IPS DF 6.9 (cell line): ENCODE results near the gene GABBR1.
"Not testable (repeated sequence)": the region's sequence is repeated elsewhere in the genome, so short reads cannot be mapped to it uniquely, and the experiment has no call there.

ENCODE experiments used
- DNase-seq: peaks from one replicate; pipeline ENCODE4 v3.0.0-alpha.2; 2013; ENCODE audit warnings: low read depth, low spot score
- H3K27ac ChIP-seq: one replicate; pipeline ENCODE4 v1.5.1; 2013; ENCODE audit warnings: low read length, control low read depth
- H3K27me3 ChIP-seq: 2 replicates; pipeline ENCODE4 v1.6.1; 2013; ENCODE audit warnings: mild to moderate bottlenecking, low read length; ENCODE audit not compliant: control insufficient read depth, insufficient read depth
- H3K36me3 ChIP-seq: 2 replicates; pipeline ENCODE4 v1.6.1; 2013; ENCODE audit warnings: low read length; ENCODE audit not compliant: control insufficient read depth, insufficient read depth
- H3K4me1 ChIP-seq: 2 replicates; pipeline ENCODE4 v1.6.1; 2013; ENCODE audit warnings: low read length; ENCODE audit not compliant: control insufficient read depth, insufficient read depth
- H3K4me3 ChIP-seq: 2 replicates; pipeline ENCODE4 v1.5.1; 2013; ENCODE audit warnings: mild to moderate bottlenecking, low read length
- H3K9me3 ChIP-seq: 2 replicates; pipeline ENCODE4 v1.6.1; 2013; ENCODE audit warnings: low read length, inconsistent platforms; ENCODE audit not compliant: control insufficient read depth, insufficient read depth
- WGBS: extraction: QIAGEN DNeasy Blood & Tissue Kit; methylation state at CpG from one replicate; pipeline ENCODE4 v1.1.7; 2013; ENCODE audit warnings: mixed read lengths, missing lambda C conversion rate; ENCODE audit not compliant: insufficient read length, insufficient coverage; 5-methylcytosine and 5-hydroxymethylcytosine counted together

Gene GABBR1

GRCh38 chr6:29672116-29672515, 39.1 kb upstream of the GABBR1 start:
- WGBS, result no CpG with 5 or more reads among the region's 5 CpGs
- not testable (repeated sequence) for H3K4me1 ChIP-seq, H3K9me3 ChIP-seq, H3K4me3 ChIP-seq, H3K27me3 ChIP-seq, H3K27ac ChIP-seq, DNase-seq, H3K36me3 ChIP-seq

DNA sequence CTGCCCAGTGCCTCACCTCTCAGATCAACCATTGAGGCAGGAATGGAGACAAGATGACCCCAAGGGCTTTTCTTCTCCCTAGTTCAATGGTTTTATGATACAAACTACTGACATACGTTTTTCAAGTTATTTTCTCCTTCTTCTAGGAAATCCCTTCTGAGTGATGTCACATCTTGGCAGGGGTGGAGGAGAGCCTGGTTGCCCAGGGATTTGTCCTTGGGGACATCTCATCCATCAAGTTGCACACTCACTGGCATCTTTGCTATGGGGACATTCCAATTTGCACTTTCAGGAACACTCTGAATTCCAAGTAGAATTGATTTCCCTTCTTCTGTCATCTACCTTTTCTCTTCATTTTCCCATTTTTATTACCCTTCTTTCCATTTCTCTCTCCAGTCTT, 38.0 kb upstream of the GABBR1 start:
- WGBS, result no CpG with 5 or more reads among the region's 1 CpG
- no peak overlapping the region for H3K4me3 ChIP-seq
- DNase-seq, result no peak
- peaks cover 5% of the 10 kb centered on the region for H3K4me1 ChIP-seq
- H3K9me3 ChIP-seq, result no peaks in the 10 kb centered on the region
- no peaks in the 10 kb centered on the region for H3K36me3 ChIP-seq
- no peaks in the 10 kb centered on the region for H3K27me3 ChIP-seq
- no peak overlapping the region for H3K27ac ChIP-seq

- Histone ChIP-seq H3K36me3 (no peaks in the 10 kb centered on the region), H3K27ac (peak overlapping the region; percentile 75), H3K4me1 (peaks cover 9% of the 10 kb centered on the region), H3K4me3 (no peak overlapping the region), H3K27me3 (no peaks in the 10 kb centered on the region), H3K9me3 (no peaks in the 10 kb centered on the region)
- no peak for DNase-seq
- no CpG with 5 or more reads among the region's 5 CpGs for WGBS
Measured at GRCh38 chr6:29667158-29667557, 34.2 kb upstream of the GABBR1 start.

DNA sequence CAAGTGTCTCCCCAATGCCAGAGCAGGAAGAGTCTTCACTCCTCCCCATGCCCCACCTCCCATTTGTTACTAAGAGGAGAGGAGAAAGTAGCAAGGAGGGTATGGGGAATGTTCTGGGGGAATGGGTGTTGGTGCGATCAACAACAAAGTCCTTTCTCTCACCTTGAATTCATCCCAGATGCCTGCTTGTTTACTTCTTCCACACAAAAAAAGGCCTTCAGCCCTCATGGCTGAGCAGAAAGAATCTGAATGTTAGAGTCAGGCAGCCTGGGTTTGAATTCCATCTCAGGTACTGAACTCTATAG, 33.8 kb upstream of the GABBR1 start:
- Histone ChIP-seq H3K4me3 (no peak overlapping the region), H3K4me1 (peaks cover 9% of the 10 kb centered on the region), H3K27ac (peak overlapping the region; percentile 75)

GRCh38 chr6:29665942-29666825, 33.2 kb upstream of the GABBR1 start:
- Histone ChIP-seq H3K9me3 (no peaks in the 10 kb centered on the region), H3K27me3 (no peaks in the 10 kb centered on the region), H3K36me3 (no peaks in the 10 kb centered on the region), H3K4me1 (peaks cover 9% of the 10 kb centered on the region), H3K4me3 (no peak overlapping the region), H3K27ac (peak overlapping the region; percentile 75)
- WGBS, result no CpG with 5 or more reads among the region's 8 CpGs
- no peak for DNase-seq

More for the DNA sequence above, 33.8 kb upstream of the GABBR1 start:
- no peaks in the 10 kb centered on the region for H3K36me3 ChIP-seq
- WGBS, result no CpG with 5 or more reads among the region's 1 CpG
- no peak for DNase-seq
- H3K9me3 ChIP-seq, result no peaks in the 10 kb centered on the region
- H3K27me3 ChIP-seq, result no peaks in the 10 kb centered on the region

- H3K4me1 ChIP-seq, result peaks cover 7% of the 10 kb centered on the region; the same call in 1 of the 2 replicates
- H3K4me3 ChIP-seq, result no peak overlapping the region
- no peaks in the 10 kb centered on the region for H3K9me3 ChIP-seq
- no CpG with 5 or more reads among the region's 5 CpGs for WGBS
- no peaks in the 10 kb centered on the region for H3K27me3 ChIP-seq
- no peak for DNase-seq
- no peaks in the 10 kb centered on the region for H3K36me3 ChIP-seq
- H3K27ac ChIP-seq, result no peak overlapping the region
Measured at GRCh38 chr6:29663300-29664042, 30.5 kb upstream of the GABBR1 start.

- not testable (repeated sequence) for H3K27me3 ChIP-seq, H3K36me3 ChIP-seq, H3K4me3 ChIP-seq, H3K4me1 ChIP-seq, H3K9me3 ChIP-seq
- peak overlapping the region; percentile 49 for H3K27ac ChIP-seq
- peak; percentile 80 for DNase-seq
- WGBS, result no CpG with 5 or more reads among the region's 14 CpGs
Measured at GRCh38 chr6:29661502-29662141, 28.6 kb upstream of the GABBR1 start.

GRCh38 chr6:29661071-29661470, 28.1 kb upstream of the GABBR1 start:
- no peak for DNase-seq
- Histone ChIP-seq H3K27ac (peak overlapping the region; percentile 49), H3K4me1 (peaks cover 10% of the 10 kb centered on the region), H3K9me3 (no peaks in the 10 kb centered on the region), H3K36me3 (no peaks in the 10 kb centered on the region), H3K27me3 (no peaks in the 10 kb centered on the region), H3K4me3 (no peak overlapping the region)
- WGBS, result no CpG with 5 or more reads among the region's 3 CpGs

GRCh38 chr6:29656798-29657197, 23.8 kb upstream of the GABBR1 start, which contains the start of gene MOG:
MOG (plus strand) TSS chr6:29657092; CDS start chr6:29657210, 118 bp downstream.
- Histone ChIP-seq H3K4me3 (no peak within 1 kb of the TSS), H3K36me3 (no peaks in the 10 kb centered on the region), H3K27ac (no peak within 1 kb of the TSS), H3K9me3 (no peaks in the 10 kb centered on the region), H3K4me1 (peaks cover 7% of the 10 kb centered on the region), H3K27me3 (no peaks in the 10 kb centered on the region)
- DNase-seq, result no peak
- WGBS, result no CpG with 5 or more reads among the region's 4 CpGs

DNA sequence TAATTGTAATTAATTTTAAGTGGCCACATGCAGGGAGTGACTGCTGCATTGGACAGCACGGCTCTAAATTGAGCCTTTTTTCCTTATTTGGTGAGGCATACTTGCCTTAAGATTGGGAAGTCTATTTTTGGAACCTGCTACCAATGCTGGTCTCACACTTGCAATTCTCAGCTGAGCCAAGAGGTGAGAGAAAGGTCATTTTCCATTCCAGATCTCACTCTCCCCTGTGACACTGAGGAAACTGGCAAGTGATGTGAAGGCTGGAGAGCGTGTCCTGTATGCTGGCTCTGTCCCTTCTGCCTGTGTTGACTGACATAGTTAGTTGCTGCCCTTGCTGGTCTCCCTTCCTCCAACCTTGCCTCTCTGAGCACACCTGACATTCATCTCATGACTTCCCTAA, 23.2 kb upstream of the GABBR1 start:
- Histone ChIP-seq H3K4me1 (peaks cover 7% of the 10 kb centered on the region), H3K36me3 (no peaks in the 10 kb centered on the region), H3K9me3 (no peaks in the 10 kb centered on the region), H3K27me3 (no peaks in the 10 kb centered on the region), H3K4me3 (no peak overlapping the region), H3K27ac (no peak overlapping the region)
- no CpG with 5 or more reads among the region's 2 CpGs for WGBS
- no peak for DNase-seq
